HepG2 (cell line): ENCODE data around the gene FAM83D. TPM values are rescaled to one million over a fixed set of nuclear protein-coding genes. Genes with fewer than 3 reads are reported as not detected.

Experiments used
- BCL6 ChIP-seq: IDR thresholded peaks from 2 replicates; pipeline ENCODE4 v1.6.1; 2016; ENCODE audit warnings: missing genetic modification reagents, missing compliant biosample characterization
- HES4 ChIP-seq: sonication (generic); formaldehyde crosslinking; IDR thresholded peaks from 2 replicates; pipeline ENCODE4 v1.9.0; 2021; ENCODE audit warnings: mild to moderate bottlenecking, missing genetic modification reagents, borderline replicate concordance
- KDM3A ChIP-seq: IDR thresholded peaks from 2 replicates; pipeline ENCODE4 v1.6.1; 2018; ENCODE audit warnings: low read depth, missing compliant biosample characterization
- MIXL1 ChIP-seq: IDR thresholded peaks from 2 replicates; pipeline ENCODE4 v1.6.1; 2016
- ZNF30 ChIP-seq: sonication (generic); formaldehyde crosslinking; IDR thresholded peaks from 2 replicates; pipeline ENCODE4 v1.5.0; 2020; ENCODE audit warnings: mild to moderate bottlenecking, missing genetic modification reagents
- ZNF619 ChIP-seq: sonication (generic); formaldehyde crosslinking; IDR thresholded peaks from 2 replicates; pipeline ENCODE4 v1.4.0; 2020; ENCODE audit warnings: mild to moderate bottlenecking, missing genetic modification reagents
- ZNF670 ChIP-seq: sonication (generic); formaldehyde crosslinking; IDR thresholded peaks from 2 replicates; pipeline ENCODE4 v1.8.0; 2022; ENCODE audit warnings: mild to moderate bottlenecking, missing genetic modification reagents, borderline replicate concordance
- polyA plus RNA-seq, 8 experiments: library from polyadenylated mRNA; depleted of rRNA in 3 of 8; stranded (reverse) in 7 of 8; unstranded in 1 of 8; fragments of >200 nt; fragmentation: Illumina TruSeq in 4 of 8; extraction: Trizol in 4 of 8; gene quantifications; 2 replicates each; pipeline versions ENCODE4 v1.2.1 to v1.2.3, GENCODE V29; 2011 to 2016; ENCODE audit warnings: low read depth in 4 of 8, missing spikeins in 1 of 8, mixed read lengths in 1 of 8; ENCODE audit not compliant: insufficient read depth in 1 of 8
- total RNA-seq, 5 experiments: library from RNA; depleted of rRNA; stranded (reverse); fragments of >200 nt; fragmentation: Illumina TruSeq; extraction: Trizol; gene quantifications; 2 replicates each; pipeline ENCODE4 v1.2.3, GENCODE V29; 2016; ENCODE audit warnings: low read depth in 1 of 5
- TF ChIP-seq, protein P1 (sequence below): sonication (generic); formaldehyde crosslinking; IDR thresholded peaks from 2 replicates; pipeline ENCODE4 v1.8.0; 2022; ENCODE audit warnings: missing genetic modification reagents, mild to moderate bottlenecking, moderate library complexity, borderline replicate concordance
- TF ChIP-seq, protein P2 (sequence below): sonication (generic); formaldehyde crosslinking; IDR thresholded peaks from 2 replicates; pipeline ENCODE4 v1.8.0; 2022; ENCODE audit warnings: mild to moderate bottlenecking, missing genetic modification reagents
- TF ChIP-seq, protein P3 (sequence below): sonication (generic); formaldehyde crosslinking; IDR thresholded peaks from 2 replicates; pipeline ENCODE4 v1.4.0; 2020; ENCODE audit warnings: mild to moderate bottlenecking, missing genetic modification reagents, borderline replicate concordance
- TF ChIP-seq, protein P4 (sequence below): sonication (generic); formaldehyde crosslinking; IDR thresholded peaks from 2 replicates; pipeline ENCODE4 v1.8.0; 2022; ENCODE audit warnings: low read depth, missing genetic modification reagents
- TF ChIP-seq, protein P5 (sequence below): fragments of 450-650 bp; IDR thresholded peaks from 2 replicates; pipeline ENCODE4 v1.6.1; 2017

The FAM83D gene
- total and polyA plus RNA-seq, 2 of the 13 experiments (the other 11 are each of a cell fraction or from before 2014, with no cell fraction given) = 51.4 to 64.0 TPM

DNA sequence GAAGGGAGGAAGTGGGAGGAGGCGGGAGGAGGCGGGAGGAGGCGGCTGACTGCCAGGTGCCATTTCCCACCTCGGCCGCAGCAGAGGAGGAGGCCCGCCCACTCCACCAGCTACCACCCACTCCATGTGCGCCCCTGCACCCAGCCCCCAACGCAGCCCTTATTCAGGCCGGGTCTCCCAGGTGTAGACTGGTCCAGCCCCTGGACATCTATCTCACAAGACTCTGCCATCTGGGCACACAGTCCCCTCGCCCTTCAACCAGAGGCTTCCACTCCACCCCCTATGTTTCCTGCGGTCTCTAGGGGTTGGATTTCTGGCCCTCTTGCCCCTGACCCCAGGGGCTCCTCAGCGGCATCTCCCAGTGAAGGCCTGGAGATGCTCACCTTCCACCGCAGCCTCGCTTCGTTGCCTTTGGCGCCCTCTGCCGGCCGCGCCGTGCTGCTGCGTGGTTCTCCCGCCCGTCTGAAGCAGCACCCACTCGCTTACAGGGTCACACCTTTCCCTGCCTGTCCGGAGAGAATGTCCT is 32.6 kb upstream of the FAM83D start (continued):
- TF ChIP-seq, protein P1, sequence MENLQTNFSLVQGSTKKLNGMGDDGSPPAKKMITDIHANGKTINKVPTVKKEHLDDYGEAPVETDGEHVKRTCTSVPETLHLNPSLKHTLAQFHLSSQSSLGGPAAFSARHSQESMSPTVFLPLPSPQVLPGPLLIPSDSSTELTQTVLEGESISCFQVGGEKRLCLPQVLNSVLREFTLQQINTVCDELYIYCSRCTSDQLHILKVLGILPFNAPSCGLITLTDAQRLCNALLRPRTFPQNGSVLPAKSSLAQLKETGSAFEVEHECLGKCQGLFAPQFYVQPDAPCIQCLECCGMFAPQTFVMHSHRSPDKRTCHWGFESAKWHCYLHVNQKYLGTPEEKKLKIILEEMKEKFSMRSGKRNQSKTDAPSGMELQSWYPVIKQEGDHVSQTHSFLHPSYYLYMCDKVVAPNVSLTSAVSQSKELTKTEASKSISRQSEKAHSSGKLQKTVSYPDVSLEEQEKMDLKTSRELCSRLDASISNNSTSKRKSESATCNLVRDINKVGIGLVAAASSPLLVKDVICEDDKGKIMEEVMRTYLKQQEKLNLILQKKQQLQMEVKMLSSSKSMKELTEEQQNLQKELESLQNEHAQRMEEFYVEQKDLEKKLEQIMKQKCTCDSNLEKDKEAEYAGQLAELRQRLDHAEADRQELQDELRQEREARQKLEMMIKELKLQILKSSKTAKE (CRISPR knock-in tag) = 0 out of 2 replicates have a peak, but pooled peaks have one; percentile 44
- TF ChIP-seq, protein P2, sequence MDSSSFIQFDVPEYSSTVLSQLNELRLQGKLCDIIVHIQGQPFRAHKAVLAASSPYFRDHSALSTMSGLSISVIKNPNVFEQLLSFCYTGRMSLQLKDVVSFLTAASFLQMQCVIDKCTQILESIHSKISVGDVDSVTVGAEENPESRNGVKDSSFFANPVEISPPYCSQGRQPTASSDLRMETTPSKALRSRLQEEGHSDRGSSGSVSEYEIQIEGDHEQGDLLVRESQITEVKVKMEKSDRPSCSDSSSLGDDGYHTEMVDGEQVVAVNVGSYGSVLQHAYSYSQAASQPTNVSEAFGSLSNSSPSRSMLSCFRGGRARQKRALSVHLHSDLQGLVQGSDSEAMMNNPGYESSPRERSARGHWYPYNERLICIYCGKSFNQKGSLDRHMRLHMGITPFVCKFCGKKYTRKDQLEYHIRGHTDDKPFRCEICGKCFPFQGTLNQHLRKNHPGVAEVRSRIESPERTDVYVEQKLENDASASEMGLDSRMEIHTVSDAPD (CRISPR knock-in tag) = no peak
- TF ChIP-seq ZNF670 (CRISPR knock-in tag) (no peak), KDM3A (CRISPR knock-in tag) (0 out of 2 replicates have a peak, but pooled peaks have one; percentile 55), BCL6 (CRISPR knock-in tag) (0 out of 2 replicates have a peak, but pooled peaks have one; percentile 21), HES4 (CRISPR knock-in tag) (0 out of 2 replicates have a peak, but pooled peaks have one; percentile 56), MIXL1 (CRISPR knock-in tag) (no peak), ZNF619 (CRISPR knock-in tag) (0 out of 2 replicates have a peak, but pooled peaks have one; percentile 58), ZNF30 (no peak)
- TF ChIP-seq, protein P3, sequence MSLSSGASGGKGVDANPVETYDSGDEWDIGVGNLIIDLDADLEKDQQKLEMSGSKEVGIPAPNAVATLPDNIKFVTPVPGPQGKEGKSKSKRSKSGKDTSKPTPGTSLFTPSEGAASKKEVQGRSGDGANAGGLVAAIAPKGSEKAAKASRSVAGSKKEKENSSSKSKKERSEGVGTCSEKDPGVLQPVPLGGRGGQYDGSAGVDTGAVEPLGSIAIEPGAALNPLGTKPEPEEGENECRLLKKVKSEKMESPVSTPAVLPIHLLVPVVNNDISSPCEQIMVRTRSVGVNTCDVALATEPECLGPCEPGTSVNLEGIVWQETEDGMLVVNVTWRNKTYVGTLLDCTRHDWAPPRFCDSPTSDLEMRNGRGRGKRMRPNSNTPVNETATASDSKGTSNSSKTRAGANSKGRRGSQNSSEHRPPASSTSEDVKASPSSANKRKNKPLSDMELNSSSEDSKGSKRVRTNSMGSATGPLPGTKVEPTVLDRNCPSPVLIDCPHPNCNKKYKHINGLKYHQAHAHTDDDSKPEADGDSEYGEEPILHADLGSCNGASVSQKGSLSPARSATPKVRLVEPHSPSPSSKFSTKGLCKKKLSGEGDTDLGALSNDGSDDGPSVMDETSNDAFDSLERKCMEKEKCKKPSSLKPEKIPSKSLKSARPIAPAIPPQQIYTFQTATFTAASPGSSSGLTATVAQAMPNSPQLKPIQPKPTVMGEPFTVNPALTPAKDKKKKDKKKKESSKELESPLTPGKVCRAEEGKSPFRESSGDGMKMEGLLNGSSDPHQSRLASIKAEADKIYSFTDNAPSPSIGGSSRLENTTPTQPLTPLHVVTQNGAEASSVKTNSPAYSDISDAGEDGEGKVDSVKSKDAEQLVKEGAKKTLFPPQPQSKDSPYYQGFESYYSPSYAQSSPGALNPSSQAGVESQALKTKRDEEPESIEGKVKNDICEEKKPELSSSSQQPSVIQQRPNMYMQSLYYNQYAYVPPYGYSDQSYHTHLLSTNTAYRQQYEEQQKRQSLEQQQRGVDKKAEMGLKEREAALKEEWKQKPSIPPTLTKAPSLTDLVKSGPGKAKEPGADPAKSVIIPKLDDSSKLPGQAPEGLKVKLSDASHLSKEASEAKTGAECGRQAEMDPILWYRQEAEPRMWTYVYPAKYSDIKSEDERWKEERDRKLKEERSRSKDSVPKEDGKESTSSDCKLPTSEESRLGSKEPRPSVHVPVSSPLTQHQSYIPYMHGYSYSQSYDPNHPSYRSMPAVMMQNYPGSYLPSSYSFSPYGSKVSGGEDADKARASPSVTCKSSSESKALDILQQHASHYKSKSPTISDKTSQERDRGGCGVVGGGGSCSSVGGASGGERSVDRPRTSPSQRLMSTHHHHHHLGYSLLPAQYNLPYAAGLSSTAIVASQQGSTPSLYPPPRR (CRISPR knock-in tag) = no peak
- TF ChIP-seq, protein P4, sequence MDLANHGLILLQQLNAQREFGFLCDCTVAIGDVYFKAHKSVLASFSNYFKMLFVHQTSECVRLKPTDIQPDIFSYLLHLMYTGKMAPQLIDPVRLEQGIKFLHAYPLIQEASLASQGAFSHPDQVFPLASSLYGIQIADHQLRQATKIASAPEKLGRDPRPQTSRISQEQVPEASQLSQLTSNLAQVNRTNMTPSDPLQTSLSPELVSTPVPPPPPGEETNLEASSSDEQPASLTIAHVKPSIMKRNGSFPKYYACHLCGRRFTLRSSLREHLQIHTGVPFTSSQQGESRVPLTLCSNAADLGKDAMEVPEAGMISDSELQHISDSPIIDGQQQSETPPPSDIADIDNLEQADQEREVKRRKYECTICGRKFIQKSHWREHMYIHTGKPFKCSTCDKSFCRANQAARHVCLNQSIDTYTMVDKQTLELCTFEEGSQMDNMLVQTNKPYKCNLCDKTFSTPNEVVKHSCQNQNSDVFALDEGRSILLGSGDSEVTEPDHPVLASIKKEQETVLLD (CRISPR knock-in tag) = no peak
- TF ChIP-seq, protein P5, sequence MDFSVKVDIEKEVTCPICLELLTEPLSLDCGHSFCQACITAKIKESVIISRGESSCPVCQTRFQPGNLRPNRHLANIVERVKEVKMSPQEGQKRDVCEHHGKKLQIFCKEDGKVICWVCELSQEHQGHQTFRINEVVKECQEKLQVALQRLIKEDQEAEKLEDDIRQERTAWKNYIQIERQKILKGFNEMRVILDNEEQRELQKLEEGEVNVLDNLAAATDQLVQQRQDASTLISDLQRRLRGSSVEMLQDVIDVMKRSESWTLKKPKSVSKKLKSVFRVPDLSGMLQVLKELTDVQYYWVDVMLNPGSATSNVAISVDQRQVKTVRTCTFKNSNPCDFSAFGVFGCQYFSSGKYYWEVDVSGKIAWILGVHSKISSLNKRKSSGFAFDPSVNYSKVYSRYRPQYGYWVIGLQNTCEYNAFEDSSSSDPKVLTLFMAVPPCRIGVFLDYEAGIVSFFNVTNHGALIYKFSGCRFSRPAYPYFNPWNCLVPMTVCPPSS = no peak
